Activated CD4-positive, alpha-beta memory T cell treated with anti-CD3 and anti-CD28 coated beads for 36 hours (primary cell): ENCODE results near the gene ZSWIM7. TPM values are rescaled to one million over a fixed set of nuclear protein-coding genes. Genes with fewer than 3 reads are reported as not detected.

ENCODE experiments used
- CTCF ChIA-PET: fragments of 350-600 bp; sonication (Branson Sonifier 250); formaldehyde crosslinking; loops from one replicate; lab custom pipeline; 2021; ENCODE audit warnings: antibody characterized with exemption, inconsistent platforms; lab: Charles Lee
- POLR2A ChIA-PET: fragments of 350-600 bp; sonication (Branson Sonifier 250); formaldehyde crosslinking; loops from one replicate; lab custom pipeline; 2021; ENCODE audit warnings: antibody characterized with exemption; lab: Charles Lee
- DNase-seq: peaks from one replicate; pipeline ENCODE4 v3.0.0-alpha.2; 2020
- H3K27ac Mint-ChIP-seq: one replicate; pipeline ENCODE4 v1.8.0; 2021; ENCODE audit warnings: mixed read lengths
- H3K27me3 Mint-ChIP-seq: one replicate; pipeline ENCODE4 v1.8.0; 2021; ENCODE audit warnings: mixed read lengths
- H3K36me3 Mint-ChIP-seq: one replicate; pipeline ENCODE4 v1.8.0; 2021; ENCODE audit warnings: mixed read lengths
- H3K4me1 Mint-ChIP-seq: one replicate; pipeline ENCODE4 v1.8.0; 2021; ENCODE audit warnings: low read depth, mixed read lengths
- H3K4me3 Mint-ChIP-seq: one replicate; pipeline ENCODE4 v1.8.0; 2021; ENCODE audit warnings: mild to moderate bottlenecking, mixed read lengths
- H3K9me3 Mint-ChIP-seq: one replicate; pipeline ENCODE4 v1.8.0; 2021; ENCODE audit warnings: mixed read lengths
- intact Hi-C: fragments of 100-400 bp; cut with micrococcal nuclease; formaldehyde crosslinking; loops from one replicate; pipeline ENCODE4 v1.15.1; 2023
- total RNA-seq, 2 experiments: library from RNA; stranded (reverse); gene quantifications; one replicate each; pipeline ENCODE4 v1.2.3, GENCODE V29; 2021

ZSWIM7 gene
- 10 to 100 TPM; 11.2 to 12.0 TPM for total RNA-seq

GRCh38 chr17:15999141-15999973, at the start of gene ZSWIM7, which contains the start of gene TTC19:
TSS of gene ZSWIM7 (minus strand) at chr17:15999704. CDS start at chr17:15999594, 110 bp downstream.
TSS of gene TTC19 (plus strand) at chr17:15999824. CDS start at chr17:15999849, 25 bp downstream.
- ChIA-PET POLR2A (interaction anchor here (0.8 to 2.0 kb wide), 4 partner anchors 8 to 64 kb away, joined by 3 to 12 read pairs (median 4); partner anchors contain the start of gene ADORA2B), CTCF (interaction anchor here (0.6 to 3.6 kb wide), 10 partner anchors 12 to 171 kb away, joined by 3 to 28 read pairs (median 4); partner anchors contain the start of gene ADORA2B)
- Mint-ChIP-seq H3K27ac (peak within 1 kb of the TSS; percentile 89), H3K27me3 (no peaks in the 10 kb centered on the region), H3K9me3 (no peaks in the 10 kb centered on the region), H3K4me3 (peak within 1 kb of the TSS; percentile 96), H3K36me3 (peaks cover 32% of the 10 kb centered on the region), H3K4me1 (peaks cover 31% of the 10 kb centered on the region)
- intact Hi-C loops: loop anchor here (2.0 to 5.0 kb wide), 2 partner anchors 215 to 737 kb away; partner anchors contain the start of gene NCOR1
- peak; percentile 97 for DNase-seq

- Mint-ChIP-seq H3K9me3 (no peaks in the 10 kb centered on the region), H3K4me1 (peaks cover 9% of the 10 kb centered on the region), H3K27ac (no peak overlapping the region), H3K27me3 (no peaks in the 10 kb centered on the region), H3K36me3 (peaks cover 46% of the 10 kb centered on the region), H3K4me3 (no peak overlapping the region)
- CTCF ChIA-PET: no interaction called here
- DNase-seq: no peak
- intact Hi-C loops: no loop called here
- POLR2A ChIA-PET: no interaction called here
Observed at GRCh38 chr17:16048811-16049449, 49.4 kb upstream of the ZSWIM7 start.

- Mint-ChIP-seq H3K4me1 (peaks cover 8% of the 10 kb centered on the region), H3K27me3 (no peaks in the 10 kb centered on the region), H3K36me3 (peaks cover 38% of the 10 kb centered on the region), H3K27ac (peak overlapping the region; percentile 49), H3K4me3 (no peak overlapping the region), H3K9me3 (no peaks in the 10 kb centered on the region)
- no peak for DNase-seq
- POLR2A ChIA-PET: interaction anchor here (1.0 kb wide), 1 partner anchor 46 kb away, joined by 3 read pairs; no protein-coding TSS in a partner anchor
- intact Hi-C loops: no loop called here
- CTCF ChIA-PET: interaction anchor here (1.3 kb wide), 1 partner anchor 16 kb away, joined by 8 read pairs; no protein-coding TSS in a partner anchor
Observed at GRCh38 chr17:16046966-16047365, 47.5 kb upstream of the ZSWIM7 start.

GRCh38 chr17:16044487-16044886, 45.0 kb upstream of the ZSWIM7 start:
- peaks cover 37% of the 10 kb centered on the region for H3K36me3 Mint-ChIP-seq
- ChIA-PET POLR2A (no interaction called here), CTCF (no interaction called here)
- H3K27ac Mint-ChIP-seq: no peak overlapping the region
- H3K4me1 Mint-ChIP-seq: peaks cover 8% of the 10 kb centered on the region
- no peaks in the 10 kb centered on the region for H3K9me3 Mint-ChIP-seq
- no peaks in the 10 kb centered on the region for H3K27me3 Mint-ChIP-seq
- intact Hi-C loops: no loop called here
- no peak for DNase-seq
- H3K4me3 Mint-ChIP-seq: no peak overlapping the region

GRCh38 chr17:16040710-16041251, 41.3 kb upstream of the ZSWIM7 start:
- Mint-ChIP-seq H3K4me3 (no peak overlapping the region), H3K9me3 (no peaks in the 10 kb centered on the region), H3K27ac (no peak overlapping the region), H3K4me1 (peaks cover 18% of the 10 kb centered on the region), H3K27me3 (no peaks in the 10 kb centered on the region), H3K36me3 (peaks cover 48% of the 10 kb centered on the region)
- intact Hi-C loops: no loop called here
- CTCF ChIA-PET: no interaction called here
- no peak for DNase-seq
- POLR2A ChIA-PET: no interaction called here

GRCh38 chr17:16037636-16038035, 38.1 kb upstream of the ZSWIM7 start:
- Mint-ChIP-seq H3K4me3 (no peak overlapping the region), H3K9me3 (no peaks in the 10 kb centered on the region), H3K36me3 (peaks cover 49% of the 10 kb centered on the region), H3K27ac (peak overlapping the region; percentile 56), H3K27me3 (no peaks in the 10 kb centered on the region), H3K4me1 (peaks cover 21% of the 10 kb centered on the region)
- no peak for DNase-seq
- CTCF ChIA-PET: no interaction called here
- intact Hi-C loops: no loop called here
- POLR2A ChIA-PET: interaction anchor here (1.3 to 1.6 kb wide), 2 partner anchors 8 to 9 kb away, joined by 4 read pairs; no protein-coding TSS in a partner anchor

GRCh38 chr17:16036261-16036660, 36.8 kb upstream of the ZSWIM7 start:
- Mint-ChIP-seq H3K36me3 (peaks cover 54% of the 10 kb centered on the region), H3K4me1 (peaks cover 21% of the 10 kb centered on the region), H3K27ac (peak overlapping the region; percentile 10), H3K27me3 (no peaks in the 10 kb centered on the region), H3K9me3 (no peaks in the 10 kb centered on the region), H3K4me3 (no peak overlapping the region)
- POLR2A ChIA-PET: interaction anchor here (1.0 kb wide), 1 partner anchor 8 kb away, joined by 3 read pairs; no protein-coding TSS in a partner anchor
- no peak for DNase-seq
- CTCF ChIA-PET: interaction anchor here (1.1 kb wide), 1 partner anchor 25 kb away, joined by 3 read pairs; no protein-coding TSS in a partner anchor
- intact Hi-C loops: no loop called here

GRCh38 chr17:16033729-16034349, 34.3 kb upstream of the ZSWIM7 start:
- Mint-ChIP-seq H3K27me3 (no peaks in the 10 kb centered on the region), H3K27ac (no peak overlapping the region), H3K4me3 (no peak overlapping the region), H3K9me3 (no peaks in the 10 kb centered on the region), H3K4me1 (peaks cover 37% of the 10 kb centered on the region), H3K36me3 (peaks cover 54% of the 10 kb centered on the region)
- intact Hi-C loops: no loop called here
- ChIA-PET POLR2A (no interaction called here), CTCF (interaction anchor here (0.9 kb wide), 1 partner anchor 25 kb away, joined by 3 read pairs; no protein-coding TSS in a partner anchor)
- no peak for DNase-seq

GRCh38 chr17:16027708-16028584, 28.4 kb upstream of the ZSWIM7 start:
- intact Hi-C loops: loop anchor here (1.0 to 10.0 kb wide), 6 partner anchors 27 to 387 kb away; partner anchors contain the start of genes NCOR1, PIGL and TRPV2
- CTCF ChIA-PET: interaction anchor here (0.7 to 1.4 kb wide), 3 partner anchors 28 to 325 kb away, joined by 3 to 5 read pairs (median 3); partner anchors contain the start of genes CENPV, TTC19 and ZSWIM7

GRCh38 chr17:16026895-16027294, 27.4 kb upstream of the ZSWIM7 start:
- no peak for DNase-seq
- Mint-ChIP-seq H3K9me3 (no peaks in the 10 kb centered on the region), H3K36me3 (peaks cover 51% of the 10 kb centered on the region), H3K4me3 (no peak overlapping the region), H3K27me3 (no peaks in the 10 kb centered on the region), H3K4me1 (peaks cover 53% of the 10 kb centered on the region), H3K27ac (peak overlapping the region; percentile 97)
- intact Hi-C loops: loop anchor here (5.0 to 10.0 kb wide), 3 partner anchors 188 to 388 kb away; partner anchors contain the start of genes NCOR1, PIGL and TRPV2
- CTCF ChIA-PET: interaction anchor here (1.0 to 1.4 kb wide), 2 partner anchors 27 to 29 kb away, joined by 3 to 5 read pairs; partner anchors contain the start of genes TTC19 and ZSWIM7
- POLR2A ChIA-PET: interaction anchor here (0.5 to 1.6 kb wide), 3 partner anchors 19 to 301 kb away, joined by 3 to 4 read pairs (median 4); no protein-coding TSS in a partner anchor

More at GRCh38 chr17:16027708-16028584, 28.4 kb upstream of the ZSWIM7 start:
- peak; percentile 81 for DNase-seq
- no peaks in the 10 kb centered on the region for H3K9me3 Mint-ChIP-seq
- H3K4me1 Mint-ChIP-seq: peaks cover 48% of the 10 kb centered on the region
- POLR2A ChIA-PET: interaction anchor here (0.6 to 1.6 kb wide), 3 partner anchors 9 to 23 kb away, joined by 3 to 4 read pairs (median 4); no protein-coding TSS in a partner anchor
- peak overlapping the region; percentile 64 for H3K4me3 Mint-ChIP-seq
- H3K27me3 Mint-ChIP-seq: no peaks in the 10 kb centered on the region
- H3K27ac Mint-ChIP-seq: peak overlapping the region; percentile 97
- peaks cover 56% of the 10 kb centered on the region for H3K36me3 Mint-ChIP-seq
